Epithelial cell of proximal tubule (primary cell): ENCODE results near the gene VWA3B. TPM values are rescaled to one million over a fixed set of nuclear protein-coding genes. Genes with fewer than 3 reads are reported as not detected.

ENCODE experiments used
- DNase-seq: peaks from one replicate; pipeline ENCODE4 v3.0.0-alpha.2; 2011; ENCODE audit warnings: low read depth
- H3K4me3 ChIP-seq: 2 replicates; pipeline ENCODE4 v1.5.1; 2011; ENCODE audit warnings: low read depth, mild to moderate bottlenecking, low read length
- CTCF ChIP-seq: conservative IDR thresholded peaks from 2 replicates; pipeline ENCODE4 v1.5.1; 2012; ENCODE audit warnings: low read depth, mild to moderate bottlenecking, low read length
- total RNA-seq: library from RNA; depleted of rRNA; stranded (reverse); fragments of >200 nt; gene quantifications from 2 replicates; pipeline ENCODE4 v1.2.3, GENCODE V29; 2015

The VWA3B gene
- total RNA-seq, 1 donor from 2014 or later, result not detected

GRCh38 chr2:98050070-98050469 lies 36.9 kb upstream of the VWA3B start:
- no peak for DNase-seq
- TF ChIP-seq CTCF, result no peak

GRCh38 chr2:98058191-98058975 lies 28.6 kb upstream of the VWA3B start:
- H3K4me3 ChIP-seq, result no peak overlapping the region
- TF ChIP-seq CTCF, result no peak
- DNase-seq, result no peak

More at GRCh38 chr2:98050070-98050469, 36.9 kb upstream of the VWA3B start:
- no peak overlapping the region for H3K4me3 ChIP-seq

- DNase-seq, result no peak
- TF ChIP-seq CTCF, result no peak
- H3K4me3 ChIP-seq, result no peak overlapping the region
Observed at GRCh38 chr2:98060277-98060676, 26.7 kb upstream of the VWA3B start.

GRCh38 chr2:98063291-98063854 lies 23.6 kb upstream of the VWA3B start:
- no peak overlapping the region for H3K4me3 ChIP-seq
- no peak for TF ChIP-seq CTCF
- no peak for DNase-seq

GRCh38 chr2:98065808-98066207 lies 21.2 kb upstream of the VWA3B start:
- no peak for DNase-seq
- no peak for TF ChIP-seq CTCF
- no peak overlapping the region for H3K4me3 ChIP-seq

- H3K4me3 ChIP-seq, result no peak overlapping the region
- no peak for TF ChIP-seq CTCF
- no peak for DNase-seq
Observed at GRCh38 chr2:98067160-98067559, 19.8 kb upstream of the VWA3B start.

- DNase-seq, result no peak
- no peak overlapping the region for H3K4me3 ChIP-seq
- no peak for TF ChIP-seq CTCF
Observed at GRCh38 chr2:98070081-98070480, 16.9 kb upstream of the VWA3B start.
